OCI-LY3 (cell line): ENCODE measurements around the gene MCM3AP.

Experiments
- EZH2phosphoT487 ChIP-seq: fragments of 200-600 bp; shearing (Covaris generic); IDR thresholded peaks from 2 replicates; pipeline ENCODE4 v1.6.1; 2018; ENCODE audit warnings: antibody characterized with exemption, mixed run types, low read depth
- TF ChIP-seq, protein P1 (sequence below): fragments of 200-600, 300-600 bp; sonication (generic); IDR thresholded peaks from 2 replicates; pipeline ENCODE4 v1.5.1; 2014; ENCODE audit warnings: antibody characterized with exemption, low read length, low read depth

DNA sequence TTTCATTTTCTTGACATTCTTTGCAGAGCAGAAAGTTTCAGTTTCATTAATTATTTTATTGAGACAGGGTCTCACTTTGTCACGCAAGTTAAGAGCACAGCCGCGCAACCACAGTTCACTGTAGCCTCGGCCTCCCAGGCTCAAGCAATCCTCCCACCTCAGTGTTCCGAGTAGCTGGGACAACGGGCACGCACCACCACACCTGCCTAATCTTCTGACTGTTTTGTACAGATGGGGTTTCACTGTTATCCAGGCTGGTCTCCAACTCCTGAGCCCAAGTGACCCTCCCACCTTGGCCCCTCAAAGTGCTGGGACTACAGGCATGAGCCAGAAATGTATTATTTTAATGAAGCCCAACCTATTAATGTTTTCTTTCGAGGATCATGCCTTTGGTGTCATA lies 98.2 kb downstream of the MCM3AP start:
- TF ChIP-seq, protein P1, sequence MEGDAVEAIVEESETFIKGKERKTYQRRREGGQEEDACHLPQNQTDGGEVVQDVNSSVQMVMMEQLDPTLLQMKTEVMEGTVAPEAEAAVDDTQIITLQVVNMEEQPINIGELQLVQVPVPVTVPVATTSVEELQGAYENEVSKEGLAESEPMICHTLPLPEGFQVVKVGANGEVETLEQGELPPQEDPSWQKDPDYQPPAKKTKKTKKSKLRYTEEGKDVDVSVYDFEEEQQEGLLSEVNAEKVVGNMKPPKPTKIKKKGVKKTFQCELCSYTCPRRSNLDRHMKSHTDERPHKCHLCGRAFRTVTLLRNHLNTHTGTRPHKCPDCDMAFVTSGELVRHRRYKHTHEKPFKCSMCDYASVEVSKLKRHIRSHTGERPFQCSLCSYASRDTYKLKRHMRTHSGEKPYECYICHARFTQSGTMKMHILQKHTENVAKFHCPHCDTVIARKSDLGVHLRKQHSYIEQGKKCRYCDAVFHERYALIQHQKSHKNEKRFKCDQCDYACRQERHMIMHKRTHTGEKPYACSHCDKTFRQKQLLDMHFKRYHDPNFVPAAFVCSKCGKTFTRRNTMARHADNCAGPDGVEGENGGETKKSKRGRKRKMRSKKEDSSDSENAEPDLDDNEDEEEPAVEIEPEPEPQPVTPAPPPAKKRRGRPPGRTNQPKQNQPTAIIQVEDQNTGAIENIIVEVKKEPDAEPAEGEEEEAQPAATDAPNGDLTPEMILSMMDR = no peak
- no peak for TF ChIP-seq EZH2phosphoT487
